Endothelial cell of hepatic sinusoid (primary cell): Measurements from ENCODE around the gene MAP9.
"Not testable (repeated sequence)": the region's sequence is repeated elsewhere in the genome, so short reads cannot be mapped to it uniquely, and the experiment has no call there.

Experiments used
- in situ Hi-C: cut with HindIII; loops from 2 replicates; pipeline ENCODE4 v1.10.0; 2017; ENCODE audit warnings: low sequenced_read_pairs

Gene MAP9

GRCh38 chr4:155353923-155354540 lies 22.7 kb downstream of the MAP9 start:
- in situ Hi-C loops = no loop called here

GRCh38 chr4:155342142-155342541 lies 34.6 kb downstream of the MAP9 start:
- in situ Hi-C loops = no loop called here

GRCh38 chr4:155339999-155340398 lies 36.8 kb downstream of the MAP9 start:
- in situ Hi-C loops = no loop called here

- in situ Hi-C loops = no loop called here
Observed at GRCh38 chr4:155339588-155339987, 37.2 kb downstream of the MAP9 start.

GRCh38 chr4:155338196-155338595 lies 38.6 kb downstream of the MAP9 start:
- in situ Hi-C loops = no loop called here

- in situ Hi-C loops = no loop called here
Observed at GRCh38 chr4:155336242-155336641, 40.5 kb downstream of the MAP9 start.

- in situ Hi-C loops = no loop called here
Observed at GRCh38 chr4:155331478-155331877, 45.3 kb downstream of the MAP9 start.

- in situ Hi-C loops = no loop called here
Observed at GRCh38 chr4:155322782-155323181, 54.0 kb downstream of the MAP9 start.

GRCh38 chr4:155321006-155321405 lies 55.8 kb downstream of the MAP9 start:
- in situ Hi-C loops = no loop called here

GRCh38 chr4:155319516-155319915 lies 57.2 kb downstream of the MAP9 start:
- in situ Hi-C loops = no loop called here

GRCh38 chr4:155312027-155312426 lies 64.7 kb downstream of the MAP9 start:
- in situ Hi-C loops = not testable (repeated sequence)

GRCh38 chr4:155307731-155308277 lies 69.0 kb downstream of the MAP9 start:
- in situ Hi-C loops = no loop called here

GRCh38 chr4:155305619-155306018 lies 71.1 kb downstream of the MAP9 start:
- in situ Hi-C loops = no loop called here

- in situ Hi-C loops = no loop called here
Observed at GRCh38 chr4:155304375-155304774, 72.4 kb downstream of the MAP9 start.

- in situ Hi-C loops = no loop called here
Observed at GRCh38 chr4:155299103-155299502, 77.7 kb downstream of the MAP9 start.
